Coronary artery (tissue), 2 donors: Measurements from ENCODE around the gene ERFL.

Experiments used
- DNase-seq: peaks from one replicate; pipeline ENCODE4 v3.0.0-alpha.2; 2017; ENCODE audit warnings: low spot score
- H3K27ac ChIP-seq, 2 donors: fragments of 200-600 bp; sonication (generic); one replicate each; pipeline ENCODE4 v1.5.1; 2016 to 2019
- H3K4me3 ChIP-seq: fragments of 200-600 bp; sonication (generic); 2 replicates; pipeline ENCODE4 v1.5.1; 2016; ENCODE audit warnings: mild to moderate bottlenecking, moderate library complexity
- TF ChIP-seq, protein P1 (sequence below): fragments of 200-600 bp; sonication (generic); IDR thresholded peaks from one replicate; pipeline ENCODE4 v1.5.1; 2019; ENCODE audit warnings: antibody characterized with exemption

Gene ERFL

DNA sequence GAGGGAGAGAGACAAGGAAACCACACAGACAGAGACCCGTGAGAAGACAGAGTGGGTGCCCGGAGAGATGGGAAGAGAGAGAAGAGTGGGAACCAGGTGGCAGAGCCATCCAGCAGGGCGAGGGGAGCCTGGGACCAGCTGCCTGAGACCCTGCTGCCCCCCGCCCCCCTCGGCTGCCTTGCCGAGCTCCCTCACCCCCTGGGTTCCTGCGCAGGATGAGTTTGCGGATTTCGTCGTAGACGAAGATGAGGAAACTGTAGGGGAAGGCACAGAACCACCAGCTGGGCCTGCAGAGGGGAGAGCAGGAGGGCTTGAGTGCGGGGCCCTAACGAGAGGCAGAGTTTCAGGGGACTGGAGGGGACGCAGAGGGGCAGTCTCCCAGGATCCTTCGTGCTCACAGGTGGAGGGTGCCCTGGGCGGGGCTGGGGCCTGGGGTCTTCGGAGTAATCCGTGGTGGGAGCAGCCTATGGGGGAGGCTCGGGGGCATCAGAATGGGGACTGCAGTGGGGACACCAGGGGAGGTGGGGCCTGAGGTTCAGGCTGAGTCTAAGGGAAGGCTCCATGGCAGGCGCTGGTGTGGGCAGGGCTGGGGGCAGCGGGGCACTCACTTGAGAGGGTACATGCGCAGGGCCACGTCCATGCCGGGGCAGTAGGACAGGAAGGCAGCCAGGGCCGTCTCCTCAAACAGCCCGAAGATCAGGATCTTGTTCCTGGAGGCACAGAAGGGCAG is 39.0 kb upstream of the ERFL start:
- DNase-seq = no peak
- TF ChIP-seq, protein P1, sequence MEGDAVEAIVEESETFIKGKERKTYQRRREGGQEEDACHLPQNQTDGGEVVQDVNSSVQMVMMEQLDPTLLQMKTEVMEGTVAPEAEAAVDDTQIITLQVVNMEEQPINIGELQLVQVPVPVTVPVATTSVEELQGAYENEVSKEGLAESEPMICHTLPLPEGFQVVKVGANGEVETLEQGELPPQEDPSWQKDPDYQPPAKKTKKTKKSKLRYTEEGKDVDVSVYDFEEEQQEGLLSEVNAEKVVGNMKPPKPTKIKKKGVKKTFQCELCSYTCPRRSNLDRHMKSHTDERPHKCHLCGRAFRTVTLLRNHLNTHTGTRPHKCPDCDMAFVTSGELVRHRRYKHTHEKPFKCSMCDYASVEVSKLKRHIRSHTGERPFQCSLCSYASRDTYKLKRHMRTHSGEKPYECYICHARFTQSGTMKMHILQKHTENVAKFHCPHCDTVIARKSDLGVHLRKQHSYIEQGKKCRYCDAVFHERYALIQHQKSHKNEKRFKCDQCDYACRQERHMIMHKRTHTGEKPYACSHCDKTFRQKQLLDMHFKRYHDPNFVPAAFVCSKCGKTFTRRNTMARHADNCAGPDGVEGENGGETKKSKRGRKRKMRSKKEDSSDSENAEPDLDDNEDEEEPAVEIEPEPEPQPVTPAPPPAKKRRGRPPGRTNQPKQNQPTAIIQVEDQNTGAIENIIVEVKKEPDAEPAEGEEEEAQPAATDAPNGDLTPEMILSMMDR = no peak
- no peak overlapping the region for H3K4me3 ChIP-seq
- H3K27ac ChIP-seq = no peak overlapping the region

DNA sequence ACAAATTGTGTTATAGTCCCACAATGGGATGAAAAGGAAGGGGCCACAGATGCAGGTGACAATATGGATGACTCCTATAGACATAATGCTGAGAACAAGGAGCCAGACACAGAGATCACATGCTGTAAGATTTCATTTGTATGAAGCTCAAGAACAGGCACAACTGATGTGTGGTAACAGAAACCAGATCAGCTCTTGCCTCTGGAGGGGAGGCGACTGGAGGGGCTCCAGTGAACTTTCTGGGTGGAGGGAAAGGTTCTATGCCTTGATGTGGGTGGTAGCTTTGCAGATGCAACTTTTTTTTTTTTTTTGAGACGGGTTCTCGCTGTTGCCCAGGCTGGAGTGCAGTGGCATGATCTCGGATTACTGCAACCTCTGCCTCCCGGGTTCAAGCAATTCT is 36.9 kb upstream of the ERFL start:
- H3K27ac ChIP-seq = no peak overlapping the region
- TF ChIP-seq, protein P1 = no peak
- DNase-seq = no peak
- H3K4me3 ChIP-seq = no peak overlapping the region

DNA sequence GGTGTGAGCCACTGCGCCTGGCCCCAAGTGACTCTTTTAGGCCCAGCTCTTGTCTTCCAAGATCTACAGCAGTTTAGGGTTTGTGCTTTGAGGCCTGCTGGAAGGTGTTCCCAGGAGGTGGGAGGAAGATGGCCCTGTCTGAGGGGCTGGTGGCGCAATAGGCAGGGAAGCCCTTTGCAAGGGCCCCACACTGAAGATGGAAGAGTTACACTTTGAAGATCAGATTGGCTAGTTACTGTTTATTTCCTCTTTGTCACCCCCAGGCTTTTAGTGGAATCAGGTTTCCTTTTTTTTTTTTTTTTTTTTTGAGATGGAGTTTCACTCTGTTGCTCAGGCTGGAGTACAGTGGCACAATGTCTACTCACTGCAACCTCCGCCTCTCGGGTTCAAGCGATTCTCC is 32.7 kb upstream of the ERFL start:
- TF ChIP-seq, protein P1 = no peak
- no peak for DNase-seq
- no peak overlapping the region for H3K4me3 ChIP-seq
- no peak overlapping the region for H3K27ac ChIP-seq

DNA sequence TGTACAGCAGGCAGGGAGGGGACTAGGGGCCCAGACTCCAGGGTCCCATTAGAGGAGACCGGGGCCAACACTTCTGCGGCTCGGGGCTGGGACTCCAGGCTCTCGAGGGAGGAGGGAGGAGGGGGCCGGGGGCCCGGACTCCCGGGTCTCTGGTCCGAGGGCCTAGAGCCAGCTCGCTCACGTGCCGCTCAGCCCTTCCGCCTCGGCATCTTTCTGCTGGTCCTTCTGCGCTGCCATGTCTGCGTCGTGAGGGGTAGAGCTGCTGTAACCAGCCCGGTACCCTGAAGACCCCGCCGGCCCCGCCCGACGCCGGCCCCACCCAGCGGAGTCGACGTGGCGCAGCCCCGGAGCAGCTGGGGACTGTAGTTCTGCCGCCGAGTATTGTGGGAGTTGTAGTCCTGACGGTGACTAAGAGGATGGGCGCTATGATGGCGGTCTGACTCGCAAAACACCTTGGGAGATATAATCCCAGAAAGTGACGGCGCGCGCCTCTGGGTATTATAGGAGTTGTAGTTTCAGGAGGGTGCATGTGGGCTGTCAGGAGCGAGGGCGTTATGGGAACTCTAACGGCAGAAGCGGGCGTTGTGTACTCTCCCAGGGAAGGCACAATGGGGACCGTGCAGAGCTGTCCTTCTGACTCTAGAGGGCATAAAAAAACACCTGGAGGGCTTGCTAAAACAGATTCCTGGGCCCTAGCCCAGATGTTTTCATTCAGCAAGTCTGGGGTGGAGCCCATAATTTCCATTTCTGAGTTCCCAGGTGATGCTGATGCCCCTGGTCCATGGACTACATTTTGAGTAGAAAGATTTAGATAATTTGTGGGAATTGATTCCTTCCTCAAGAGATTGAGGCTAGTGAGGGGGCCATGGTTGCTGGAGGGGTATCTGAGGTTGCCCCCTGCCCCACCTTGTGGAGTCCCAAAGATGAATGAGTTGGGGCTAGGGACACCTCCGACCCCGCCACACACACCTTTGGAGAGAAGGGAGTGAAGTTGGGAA is 31.1 kb upstream of the ERFL start, which contains the start of gene RABAC1:
RABAC1 (minus strand) TSS at position 266 of the 998 bp plus-strand sequence; CDS start at position 237, 29 bp downstream.
- peak within 1 kb of the TSS; percentile 89 for H3K27ac ChIP-seq
- DNase-seq = peak; percentile 88
- TF ChIP-seq, protein P1 = no peak
- H3K4me3 ChIP-seq = peak within 1 kb of the TSS; percentile 80

DNA sequence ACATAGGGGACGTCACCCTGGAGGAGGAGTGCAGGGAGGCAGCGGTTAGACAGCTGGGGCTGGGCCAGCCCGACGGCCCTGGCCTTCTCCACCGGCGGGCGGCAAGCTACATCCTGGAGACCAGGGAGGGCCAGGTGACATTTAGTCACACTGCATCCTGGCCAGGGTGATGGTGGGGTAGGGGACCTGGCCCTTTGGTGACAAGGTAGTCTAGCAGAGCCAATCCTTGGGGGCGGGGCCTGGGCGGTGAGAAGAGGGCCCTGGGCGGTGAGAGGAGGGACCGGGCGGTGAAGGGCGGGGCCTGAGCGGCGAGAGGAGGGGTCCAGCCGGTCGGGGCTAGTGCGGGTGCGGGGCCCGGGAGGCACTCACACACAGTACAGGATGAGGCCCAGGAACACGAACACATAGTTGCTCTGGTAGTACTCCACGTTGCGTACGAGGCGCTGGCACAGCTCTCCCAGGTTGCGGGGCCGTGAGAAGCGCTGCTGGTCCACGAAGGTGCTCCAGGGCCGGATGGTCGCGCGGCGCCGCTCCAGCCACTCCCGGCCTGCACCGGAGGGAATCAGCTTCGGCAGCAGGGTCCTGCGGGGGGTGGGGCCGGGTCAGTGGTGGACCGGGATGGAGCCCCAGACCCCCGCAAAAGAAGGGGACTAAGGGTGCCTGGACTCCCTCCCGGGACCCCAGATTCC is 30.3 kb upstream of the ERFL start:
- TF ChIP-seq, protein P1 = no peak
- DNase-seq = peak; percentile 90
- Histone ChIP-seq H3K4me3 (peak overlapping the region; percentile 80), H3K27ac (peak overlapping the region; percentile 89)

DNA sequence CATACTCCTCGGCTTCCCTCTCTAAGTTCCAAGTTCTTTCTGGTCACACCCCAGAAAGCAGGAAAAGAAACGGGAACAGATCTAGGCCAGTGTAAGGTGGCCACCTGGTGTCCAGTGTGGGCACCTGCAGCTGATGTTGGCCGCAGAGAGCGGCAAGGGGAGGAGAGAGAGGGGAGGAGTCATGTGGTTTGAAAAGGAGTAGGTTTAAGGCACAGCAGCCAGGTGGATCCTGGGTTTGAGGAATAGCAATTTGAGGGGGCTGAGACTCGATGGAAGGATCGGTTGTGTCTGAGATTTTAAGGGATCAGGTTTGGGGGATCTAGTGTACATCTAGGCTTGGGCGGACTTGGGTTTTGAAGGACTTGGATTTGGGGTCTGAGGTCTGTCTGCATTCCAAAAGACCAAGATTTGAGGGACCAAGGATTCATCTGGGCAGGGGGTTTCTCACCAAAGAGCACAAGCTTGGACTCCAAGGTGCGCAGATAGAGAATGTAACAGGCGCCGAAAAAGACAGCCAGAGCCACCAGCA is 29.7 kb upstream of the ERFL start:
- no peak for DNase-seq
- TF ChIP-seq, protein P1 = peak; percentile 47
- H3K27ac ChIP-seq = peak overlapping the region; percentile 89
- H3K4me3 ChIP-seq = peak overlapping the region; percentile 80
